A673 (cell line): ENCODE measurements around the gene ZNF576. TPM values are rescaled to one million over a fixed set of nuclear protein-coding genes. Genes with fewer than 3 reads are reported as not detected.

ENCODE experiments used
- BruUV-seq: library from RNA; stranded (reverse); fragments of 400-500 nt; replicated peaks from 2 replicates; lab custom pipeline; 2021; lab: Mats Ljungman, UMichigan
- CTCF ChIA-PET: fragments of 300-600 bp; sonication (Branson Sonifier 250); formaldehyde crosslinking; loops from one replicate; lab custom pipeline; 2022; ENCODE audit warnings: antibody characterized with exemption; lab: Charles Lee
- POLR2A ChIA-PET: fragments of 300-600 bp; sonication (Branson Sonifier 250); formaldehyde crosslinking; loops from one replicate; lab custom pipeline; 2022; ENCODE audit warnings: antibody characterized with exemption; ENCODE audit not compliant: low non-redundant PET; lab: Charles Lee
- DNase-seq: peaks from one replicate; pipeline ENCODE4 v3.0.0-alpha.2; 2015; ENCODE audit warnings: low spot score
- H3K27ac ChIP-seq: fragments of 200-600 bp; sonication (generic); 2 replicates; pipeline ENCODE4 v1.5.1; 2016; ENCODE audit warnings: mixed run types, low read depth, mild to moderate bottlenecking, mixed read lengths, antibody characterized with exemption, low read length; ENCODE audit not compliant: poor library complexity, severe bottlenecking
- H3K27me3 ChIP-seq: fragments of 200-600 bp; sonication (generic); replicated peaks from 2 replicates; pipeline ENCODE4 v1.6.1; 2017; ENCODE audit warnings: mixed run types, low read depth, mild to moderate bottlenecking, mixed read lengths, antibody characterized with exemption, low read length; ENCODE audit not compliant: insufficient read depth, poor library complexity
- H3K36me3 ChIP-seq: fragments of 200-600 bp; sonication (generic); 2 replicates; pipeline ENCODE4 v1.6.1; 2016; ENCODE audit warnings: mixed run types, mild to moderate bottlenecking, mixed read lengths, antibody characterized with exemption, low read length; ENCODE audit not compliant: insufficient read depth, poor library complexity, severe bottlenecking
- H3K4me1 ChIP-seq: fragments of 200-600 bp; sonication (generic); 2 replicates; pipeline ENCODE4 v1.6.1; 2017; ENCODE audit warnings: mixed run types, mild to moderate bottlenecking, mixed read lengths, antibody characterized with exemption, low read length; ENCODE audit not compliant: insufficient read depth, poor library complexity, severe bottlenecking
- H3K4me3 ChIP-seq: fragments of 200-600 bp; sonication (generic); 2 replicates; pipeline ENCODE4 v1.5.1; 2016; ENCODE audit warnings: low read depth, mixed run types, mild to moderate bottlenecking, mixed read lengths, low read length; ENCODE audit not compliant: poor library complexity, severe bottlenecking
- H3K9me3 ChIP-seq: fragments of 200-600 bp; sonication (generic); 2 replicates; pipeline ENCODE4 v1.6.1; 2016; ENCODE audit warnings: mixed run types, low read depth, mild to moderate bottlenecking, mixed read lengths, antibody characterized with exemption, low read length; ENCODE audit not compliant: poor library complexity, severe bottlenecking
- EZH2 ChIP-seq: fragments of 200-600 bp; sonication (generic); IDR thresholded peaks from 2 replicates; pipeline ENCODE4 v1.6.1; 2017; ENCODE audit warnings: borderline replicate concordance, low read depth, mild to moderate bottlenecking, mixed read lengths, antibody characterized with exemption, low read length; ENCODE audit not compliant: poor library complexity, severe bottlenecking
- intact Hi-C: fragments of 100-400 bp; cut with micrococcal nuclease; formaldehyde crosslinking; loops from one replicate; pipeline ENCODE4 v1.10.0; 2022; ENCODE audit not compliant: unreplicated experiment
- total RNA-seq: library from RNA; stranded (reverse); gene quantifications from 2 replicates; pipeline ENCODE4 v1.2.3, GENCODE V29; 2021
- TF ChIP-seq, protein P1 (sequence below): fragments of 300-800, 200-600 bp; sonication (generic); conservative IDR thresholded peaks from 2 replicates; pipeline ENCODE4 v1.5.1; 2017; ENCODE audit warnings: low read depth, mild to moderate bottlenecking, antibody characterized with exemption, low read length, moderate library complexity, mixed read lengths

Gene ZNF576
- total RNA-seq, 1 experiment from 2014 or later, result 20.3 TPM

DNA sequence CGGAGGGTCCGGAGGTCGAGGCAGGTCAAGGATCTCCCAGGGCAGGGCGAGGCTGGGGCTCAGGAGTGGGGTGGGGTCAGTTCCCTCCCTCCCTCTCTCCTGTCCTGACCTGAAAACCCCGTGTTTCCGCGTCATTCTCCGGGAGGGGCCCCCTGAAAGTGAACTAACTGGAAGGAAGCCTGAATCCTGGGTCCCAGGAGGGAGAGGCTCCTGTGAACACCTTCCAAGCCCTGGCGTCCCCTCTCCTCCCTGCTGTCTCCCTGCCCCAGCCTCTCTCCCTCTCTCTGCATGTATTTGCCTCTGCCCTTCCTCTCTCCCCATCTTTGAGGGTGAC, 44.0 kb downstream of the ZNF576 start:
- H3K36me3 ChIP-seq, result no peaks in the 10 kb centered on the region
- no peak for DNase-seq
- peaks cover 20% of the 10 kb centered on the region for H3K4me1 ChIP-seq
- no peaks in the 10 kb centered on the region for H3K9me3 ChIP-seq
- TF ChIP-seq EZH2, result no peak
- TF ChIP-seq, protein P1, sequence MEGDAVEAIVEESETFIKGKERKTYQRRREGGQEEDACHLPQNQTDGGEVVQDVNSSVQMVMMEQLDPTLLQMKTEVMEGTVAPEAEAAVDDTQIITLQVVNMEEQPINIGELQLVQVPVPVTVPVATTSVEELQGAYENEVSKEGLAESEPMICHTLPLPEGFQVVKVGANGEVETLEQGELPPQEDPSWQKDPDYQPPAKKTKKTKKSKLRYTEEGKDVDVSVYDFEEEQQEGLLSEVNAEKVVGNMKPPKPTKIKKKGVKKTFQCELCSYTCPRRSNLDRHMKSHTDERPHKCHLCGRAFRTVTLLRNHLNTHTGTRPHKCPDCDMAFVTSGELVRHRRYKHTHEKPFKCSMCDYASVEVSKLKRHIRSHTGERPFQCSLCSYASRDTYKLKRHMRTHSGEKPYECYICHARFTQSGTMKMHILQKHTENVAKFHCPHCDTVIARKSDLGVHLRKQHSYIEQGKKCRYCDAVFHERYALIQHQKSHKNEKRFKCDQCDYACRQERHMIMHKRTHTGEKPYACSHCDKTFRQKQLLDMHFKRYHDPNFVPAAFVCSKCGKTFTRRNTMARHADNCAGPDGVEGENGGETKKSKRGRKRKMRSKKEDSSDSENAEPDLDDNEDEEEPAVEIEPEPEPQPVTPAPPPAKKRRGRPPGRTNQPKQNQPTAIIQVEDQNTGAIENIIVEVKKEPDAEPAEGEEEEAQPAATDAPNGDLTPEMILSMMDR, result no peak
- peak overlapping the region; percentile 67 for H3K4me3 ChIP-seq
- no TSS peak for BruUV-seq
- H3K27me3 ChIP-seq, result no peaks in the 10 kb centered on the region
- ChIA-PET POLR2A (no interaction called here), CTCF (no interaction called here)
- H3K27ac ChIP-seq, result no peak overlapping the region
- intact Hi-C loops, result no loop called here

DNA sequence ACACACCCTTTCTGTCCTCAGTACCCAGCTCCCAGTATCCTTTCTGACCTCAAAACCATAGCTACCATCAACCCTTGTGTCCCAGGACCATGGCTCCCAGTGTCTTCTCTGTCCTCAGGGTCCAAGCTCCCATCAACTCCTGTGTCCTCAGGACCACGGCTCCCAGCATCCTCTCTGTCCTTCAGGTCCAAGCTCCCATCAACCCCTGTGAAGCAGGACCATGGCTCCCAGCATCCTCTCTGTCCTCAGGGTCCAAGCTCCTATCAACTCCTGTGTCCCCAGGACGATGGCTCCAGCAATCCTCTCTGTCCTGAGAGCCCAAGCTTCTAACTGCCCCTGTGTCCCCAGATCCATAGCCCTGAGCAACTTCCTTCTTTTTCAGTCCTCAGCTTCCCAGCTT, 44.9 kb downstream of the ZNF576 start:
- intact Hi-C loops, result no loop called here
- DNase-seq, result no peak
- Histone ChIP-seq H3K9me3 (no peaks in the 10 kb centered on the region), H3K4me1 (peaks cover 11% of the 10 kb centered on the region), H3K27ac (no peak overlapping the region), H3K4me3 (no peak overlapping the region), H3K36me3 (no peaks in the 10 kb centered on the region), H3K27me3 (no peaks in the 10 kb centered on the region)
- BruUV-seq, result no TSS peak
- no peak for TF ChIP-seq EZH2
- TF ChIP-seq, protein P1, result no peak
- ChIA-PET POLR2A (interaction anchor here (0.5 kb wide), 1 partner anchor 18 kb away, joined by 13 read pairs; no protein-coding TSS in a partner anchor), CTCF (no interaction called here)

DNA sequence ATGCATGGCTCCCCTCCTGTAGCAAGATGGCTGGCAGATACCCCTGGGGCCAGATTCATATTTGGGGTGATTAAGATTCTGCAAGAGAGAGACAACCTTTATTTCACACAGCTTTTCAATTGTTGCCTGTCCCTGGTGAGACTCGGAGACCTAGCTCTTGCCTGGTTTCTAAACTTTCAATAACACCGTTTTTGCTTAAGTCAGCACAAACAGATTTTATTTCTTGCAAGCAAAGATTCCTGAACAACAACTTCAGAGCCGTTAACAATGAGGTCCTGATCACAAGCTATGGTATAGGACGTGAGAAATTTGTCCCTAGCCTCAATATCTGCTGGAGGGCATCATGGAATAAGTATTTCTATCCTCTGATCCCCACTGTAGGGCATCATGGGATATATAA, 46.1 kb downstream of the ZNF576 start:
- no peak for TF ChIP-seq EZH2
- TF ChIP-seq, protein P1, result no peak
- intact Hi-C loops, result no loop called here
- Histone ChIP-seq H3K4me1 (peaks cover 10% of the 10 kb centered on the region), H3K27ac (no peak overlapping the region), H3K4me3 (no peak overlapping the region), H3K27me3 (no peaks in the 10 kb centered on the region), H3K9me3 (no peaks in the 10 kb centered on the region), H3K36me3 (no peaks in the 10 kb centered on the region)
- ChIA-PET CTCF (no interaction called here), POLR2A (no interaction called here)
- no peak for DNase-seq
- BruUV-seq, result no TSS peak
